Stimulated activated CD4-positive, alpha-beta T cell treated with anti-CD3 and anti-CD28 coated beads, Interleukin-15, amount 100 ng/mL, for 48 hours (primary cell): Measurements from ENCODE around the gene KPNA4.

ENCODE experiments used
- DNase-seq, 2 donors: peaks; one replicate each; pipeline ENCODE4 v3.0.0-alpha.2; 2020; ENCODE audit warnings: low read depth in 2 of 2

Gene KPNA4

GRCh38 chr3:160451602-160452001 lies 113.8 kb downstream of the KPNA4 start:
- DNase-seq, result no peak

GRCh38 chr3:160450846-160451245 lies 114.5 kb downstream of the KPNA4 start:
- DNase-seq, result no peak

GRCh38 chr3:160449636-160450598 lies 115.5 kb downstream of the KPNA4 start, which contains the start of gene TRIM59:
TSS of gene TRIM59 (minus strand) at chr3:160449786. CDS start at chr3:160439183, 10,603 bp downstream.
- peak; percentile 95 to 97 for DNase-seq

- DNase-seq, result peak; percentile 24 to 29
These were observed 116.3 kb downstream of the KPNA4 start for GRCh38 chr3:160448845-160449635.

- no peak for DNase-seq
These were observed 117.8 kb downstream of the KPNA4 start for GRCh38 chr3:160447544-160447943.

GRCh38 chr3:160446522-160447056 lies 118.8 kb downstream of the KPNA4 start:
- no peak for DNase-seq

- no peak for DNase-seq
These were observed 119.5 kb downstream of the KPNA4 start for GRCh38 chr3:160445854-160446253.
